Inferior parietal cortex (tissue), 1 donor: ENCODE data around the gene TPSAB1.
"Not testable (repeated sequence)": the region's sequence is repeated elsewhere in the genome, so short reads cannot be mapped to it uniquely, and the experiment has no call there.

ENCODE experiments used
- DNase-seq: peaks from one replicate; pipeline ENCODE4 v3.0.0-alpha.2; 2016; ENCODE audit errors: extremely low spot score

The TPSAB1 gene

GRCh38 chr16:1240436-1240835 lies at the start of gene TPSAB1:
Gene TPSAB1 (plus strand): TSS chr16:1240705. CDS start chr16:1240939, 234 bp downstream.
- DNase-seq, result not testable (repeated sequence)

- DNase-seq, result not testable (repeated sequence)
Observed at GRCh38 chr16:1190789-1191188, 49.7 kb upstream of the TPSAB1 start.

DNA sequence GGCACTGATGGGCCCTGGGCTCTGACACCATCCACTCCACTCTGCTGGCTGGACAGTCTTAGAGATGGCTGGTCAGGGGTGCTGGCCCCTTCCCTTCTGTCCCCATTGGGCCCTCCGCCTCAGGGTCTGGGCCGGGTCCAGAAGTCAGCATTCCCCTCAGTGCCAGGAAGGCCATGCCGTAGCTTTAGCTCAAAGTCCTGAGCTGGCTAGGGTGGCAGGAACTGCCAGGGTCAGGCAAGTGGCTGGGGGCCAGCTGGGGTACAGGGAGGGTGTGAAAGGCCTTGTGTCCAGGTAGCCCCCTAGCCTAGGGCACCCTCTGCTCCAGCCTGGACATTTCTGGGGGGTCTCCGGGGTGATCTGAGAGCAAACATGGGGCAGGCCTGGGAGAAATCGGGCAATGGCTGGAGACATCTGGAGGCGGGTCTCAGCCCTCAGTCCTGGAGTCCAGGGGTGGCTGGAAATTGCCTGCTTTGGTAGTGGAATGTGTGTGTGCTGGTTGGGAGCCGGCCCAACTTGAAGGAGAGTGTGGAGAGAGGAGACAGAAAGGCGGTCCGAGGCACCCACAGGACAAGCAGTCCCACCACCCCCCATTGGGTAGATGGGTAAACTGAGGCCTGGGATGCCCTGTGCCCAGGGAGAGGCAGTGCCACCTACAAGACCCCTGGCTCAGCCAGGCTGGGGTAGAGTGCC lies 48.0 kb upstream of the TPSAB1 start:
- DNase-seq, result no peak

- no peak for DNase-seq
Observed at GRCh38 chr16:1193143-1193824, 47.2 kb upstream of the TPSAB1 start.

DNA sequence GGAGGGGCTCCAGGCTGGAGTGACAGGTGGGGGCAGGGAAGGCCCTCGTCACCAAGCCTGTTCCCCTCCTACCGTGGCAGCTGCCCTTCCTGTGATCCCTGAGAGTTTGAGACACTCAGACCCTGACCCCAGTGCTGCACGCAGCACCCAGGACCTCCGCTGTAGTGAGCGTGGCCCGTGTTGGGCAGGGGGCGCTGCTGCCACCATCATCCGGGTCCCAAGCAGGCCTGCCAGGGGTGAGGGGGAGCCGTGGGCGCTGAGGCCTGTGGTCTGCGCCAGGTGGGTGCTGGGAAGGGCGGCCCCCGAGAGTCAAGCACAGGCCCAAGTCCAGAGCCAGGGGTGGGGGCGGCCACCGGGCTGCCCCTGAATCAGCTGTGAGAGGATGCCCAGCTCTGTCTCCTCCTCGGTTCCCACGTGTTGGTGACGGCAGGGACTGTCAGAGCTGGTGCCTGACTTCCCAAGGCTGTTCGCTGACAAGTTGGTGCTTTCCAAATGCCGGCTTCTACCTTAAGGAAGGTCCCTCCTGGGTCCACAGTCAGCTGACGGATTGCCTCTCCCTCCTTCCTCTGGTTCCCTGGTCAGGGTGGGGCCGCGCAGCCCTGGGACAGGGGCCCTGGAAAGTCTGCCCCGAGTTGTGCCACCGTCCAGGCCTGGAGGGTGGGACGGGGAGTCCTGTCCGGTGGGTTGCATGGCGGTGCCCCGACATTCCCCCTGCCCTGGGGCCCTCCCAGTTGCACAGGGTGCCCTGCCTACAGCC lies 46.5 kb upstream of the TPSAB1 start:
- DNase-seq, result no peak

DNA sequence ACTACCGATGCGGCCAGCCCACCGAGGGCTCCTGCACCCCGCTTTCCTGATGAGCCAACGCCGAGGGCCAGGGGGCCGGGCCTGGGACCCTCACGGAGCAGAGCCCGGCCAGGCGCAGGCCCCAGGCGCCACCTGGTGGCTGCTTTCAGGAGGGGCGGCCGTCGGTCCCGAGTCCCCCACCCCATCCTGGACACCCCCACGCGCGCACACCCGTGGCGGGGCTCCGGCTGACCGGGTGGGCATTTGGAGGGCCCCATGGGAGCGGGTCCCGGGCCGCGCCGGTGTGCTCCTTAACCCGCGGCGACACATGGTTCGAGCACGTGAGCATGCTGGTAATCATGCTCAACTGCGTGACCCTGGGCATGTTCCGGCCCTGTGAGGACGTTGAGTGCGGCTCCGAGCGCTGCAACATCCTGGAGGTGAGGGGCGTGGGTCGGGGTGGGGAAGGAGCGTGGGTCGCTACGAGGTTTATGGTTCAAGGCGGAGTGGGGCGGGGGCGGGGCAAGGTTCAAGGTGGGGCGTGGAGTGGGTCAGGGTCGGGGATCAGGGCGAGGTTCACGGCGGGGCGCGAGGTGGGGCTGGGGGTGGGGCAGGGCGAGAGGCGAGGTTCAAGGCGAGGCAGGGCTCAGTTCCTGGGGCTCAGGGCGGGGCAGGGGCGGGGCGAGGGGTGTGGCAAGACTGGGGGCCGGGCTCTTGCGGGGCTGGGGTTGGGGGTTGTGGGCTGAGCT lies 45.7 kb upstream of the TPSAB1 start:
- no peak for DNase-seq

DNA sequence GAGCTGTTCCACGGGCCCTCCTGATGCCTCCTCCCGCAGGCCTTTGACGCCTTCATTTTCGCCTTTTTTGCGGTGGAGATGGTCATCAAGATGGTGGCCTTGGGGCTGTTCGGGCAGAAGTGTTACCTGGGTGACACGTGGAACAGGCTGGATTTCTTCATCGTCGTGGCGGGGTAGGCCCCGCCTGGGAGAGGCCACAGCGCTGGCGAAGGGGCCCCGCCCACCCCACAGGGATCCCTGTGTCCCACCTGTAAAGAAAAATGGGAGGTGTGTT lies 45.2 kb upstream of the TPSAB1 start:
- no peak for DNase-seq

GRCh38 chr16:1196494-1196893 lies 44.0 kb upstream of the TPSAB1 start:
- no peak for DNase-seq

- no peak for DNase-seq
Observed at GRCh38 chr16:1197237-1197866, 43.2 kb upstream of the TPSAB1 start.

GRCh38 chr16:1198194-1198593 lies 42.3 kb upstream of the TPSAB1 start:
- DNase-seq, result no peak

DNA sequence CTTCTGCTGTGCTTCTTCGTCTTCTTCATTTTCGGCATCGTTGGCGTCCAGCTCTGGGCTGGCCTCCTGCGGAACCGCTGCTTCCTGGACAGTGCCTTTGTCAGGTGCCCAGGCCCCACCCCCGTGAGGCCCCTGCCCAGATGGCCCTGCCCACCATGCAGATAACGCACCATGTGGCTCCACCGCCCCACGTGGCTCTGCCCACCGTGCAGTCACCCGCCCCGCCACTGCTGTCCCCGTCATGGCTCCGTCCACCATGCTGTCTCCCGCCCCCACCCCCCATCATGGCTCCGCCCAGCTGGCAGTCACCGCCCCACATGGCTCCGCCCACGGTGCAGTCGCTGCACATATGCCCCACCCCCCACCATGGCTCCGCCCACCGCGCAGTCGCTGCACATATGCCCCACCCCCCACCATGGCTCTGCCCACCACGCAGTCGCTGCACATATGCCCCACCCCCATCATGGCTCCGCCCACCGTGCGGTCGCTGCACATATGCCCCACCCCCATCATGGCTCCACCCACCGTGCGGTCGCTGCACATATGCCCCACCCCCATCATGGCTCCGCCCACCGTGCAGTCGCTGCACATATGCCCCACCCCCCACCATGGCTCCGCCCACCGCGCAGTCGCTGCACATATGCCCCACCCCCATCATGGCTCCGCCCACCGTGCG lies 41.7 kb upstream of the TPSAB1 start:
- DNase-seq, result not testable (repeated sequence)

- no peak for DNase-seq
Observed at GRCh38 chr16:1199347-1200013, 41.0 kb upstream of the TPSAB1 start.

DNA sequence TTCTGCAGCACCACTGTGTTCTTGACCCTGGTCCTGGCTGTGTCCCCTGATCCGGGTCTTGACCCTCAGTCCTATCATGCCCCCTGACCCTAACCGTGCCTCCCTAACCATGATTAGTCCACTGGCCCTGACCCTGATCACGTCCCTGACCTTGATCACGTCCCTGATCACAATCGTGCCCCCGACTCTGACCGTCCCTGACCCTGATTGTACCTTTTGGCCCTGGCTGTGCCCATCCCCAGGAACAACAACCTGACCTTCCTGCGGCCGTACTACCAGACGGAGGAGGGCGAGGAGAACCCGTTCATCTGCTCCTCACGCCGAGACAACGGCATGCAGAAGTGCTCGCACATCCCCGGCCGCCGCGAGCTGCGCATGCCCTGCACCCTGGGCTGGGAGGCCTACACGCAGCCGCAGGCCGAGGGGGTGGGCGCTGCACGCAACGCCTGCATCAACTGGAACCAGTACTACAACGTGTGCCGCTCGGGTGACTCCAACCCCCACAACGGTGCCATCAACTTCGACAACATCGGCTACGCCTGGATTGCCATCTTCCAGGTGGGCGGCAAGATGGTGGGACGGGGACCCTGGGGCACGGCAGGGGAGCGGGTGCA lies 40.4 kb upstream of the TPSAB1 start:
- no peak for DNase-seq

DNA sequence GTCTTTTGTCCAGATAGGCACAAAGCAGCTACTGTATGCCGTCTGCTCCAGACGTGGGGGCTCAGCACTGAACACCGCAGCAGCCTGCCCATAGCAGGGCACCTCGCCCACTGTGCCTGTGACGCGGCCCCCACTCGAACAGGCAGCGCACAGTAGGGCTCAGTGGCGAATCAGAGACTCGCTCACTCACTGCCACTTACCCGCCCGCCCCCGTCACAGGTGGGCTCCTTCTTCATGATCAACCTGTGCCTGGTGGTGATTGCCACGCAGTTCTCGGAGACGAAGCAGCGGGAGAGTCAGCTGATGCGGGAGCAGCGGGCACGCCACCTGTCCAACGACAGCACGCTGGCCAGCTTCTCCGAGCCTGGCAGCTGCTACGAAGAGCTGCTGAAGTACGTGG lies 39.1 kb upstream of the TPSAB1 start:
- no peak for DNase-seq

DNA sequence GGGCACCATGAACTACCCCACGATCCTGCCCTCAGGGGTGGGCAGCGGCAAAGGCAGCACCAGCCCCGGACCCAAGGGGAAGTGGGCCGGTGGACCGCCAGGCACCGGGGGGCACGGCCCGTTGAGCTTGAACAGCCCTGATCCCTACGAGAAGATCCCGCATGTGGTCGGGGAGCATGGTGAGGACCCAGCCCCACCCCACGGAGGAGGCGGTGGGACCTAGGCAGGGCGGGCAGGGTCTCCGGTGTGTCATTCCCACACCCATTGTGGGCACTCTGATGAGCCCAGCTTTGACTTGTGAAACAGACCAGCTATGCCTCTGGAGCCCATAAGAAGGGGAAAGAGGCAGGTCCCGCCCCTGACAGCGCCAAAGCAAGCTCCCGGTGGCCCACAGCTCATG lies 38.2 kb upstream of the TPSAB1 start:
- DNase-seq, result no peak

DNA sequence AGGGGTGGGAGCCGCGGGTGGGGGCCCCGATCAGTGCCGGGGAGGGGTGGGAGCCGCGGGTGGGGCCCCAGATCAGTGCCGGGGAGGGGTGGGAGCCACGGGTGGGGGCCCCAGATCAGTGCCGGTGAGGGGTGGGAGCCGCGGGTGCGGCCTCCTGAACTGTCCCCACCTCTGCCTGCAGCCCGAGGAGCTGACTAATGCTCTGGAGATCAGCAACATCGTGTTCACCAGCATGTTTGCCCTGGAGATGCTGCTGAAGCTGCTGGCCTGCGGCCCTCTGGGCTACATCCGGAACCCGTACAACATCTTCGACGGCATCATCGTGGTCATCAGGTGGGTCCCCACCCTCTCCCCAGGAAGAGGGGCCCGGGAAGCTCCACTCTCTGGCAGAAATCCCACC lies 35.6 kb upstream of the TPSAB1 start:
- DNase-seq, result no peak

DNA sequence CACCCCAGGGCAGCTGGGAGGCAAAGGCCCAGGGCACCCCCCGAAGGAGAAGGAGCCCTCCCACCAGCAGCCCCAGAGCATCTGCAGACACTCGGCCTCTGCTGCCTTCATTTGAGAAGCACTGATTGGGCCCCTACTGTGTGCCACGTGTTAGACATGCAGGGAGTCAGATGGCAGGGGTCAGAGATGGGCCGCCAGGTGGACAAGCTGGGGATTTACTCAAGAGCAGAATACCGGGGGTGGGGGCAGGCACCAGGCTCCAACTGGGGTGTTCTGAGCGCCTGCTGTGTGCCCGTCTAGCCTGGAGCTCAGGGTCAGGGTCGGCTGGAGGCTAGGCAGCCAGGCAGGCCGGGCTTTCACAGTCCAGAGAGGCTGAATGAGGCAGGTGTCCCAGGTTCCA lies 34.2 kb upstream of the TPSAB1 start:
- DNase-seq, result no peak

DNA sequence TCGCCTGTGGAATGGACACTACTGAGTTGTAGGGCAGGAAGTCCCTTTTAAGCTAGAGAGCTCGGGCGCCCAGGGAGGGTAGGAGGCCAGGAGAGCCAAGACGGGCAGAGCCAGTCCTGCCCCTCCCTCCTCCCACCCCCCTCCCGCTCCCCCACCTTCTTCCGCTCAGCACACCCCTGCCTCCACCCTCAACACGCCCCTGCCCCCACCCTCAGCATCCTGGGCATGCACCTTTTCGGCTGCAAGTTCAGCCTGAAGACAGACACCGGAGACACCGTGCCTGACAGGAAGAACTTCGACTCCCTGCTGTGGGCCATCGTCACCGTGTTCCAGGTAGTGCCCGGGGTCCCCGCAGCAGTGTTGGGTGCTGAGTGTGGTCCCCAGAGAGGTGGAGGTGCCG lies 33.7 kb upstream of the TPSAB1 start:
- DNase-seq, result no peak

GRCh38 chr16:1208239-1208830 lies 32.2 kb upstream of the TPSAB1 start:
- no peak for DNase-seq

- no peak for DNase-seq
Observed at GRCh38 chr16:1209081-1209480, 31.4 kb upstream of the TPSAB1 start.
